KMS-11 (cell line): ENCODE measurements around the gene GALNT2.

Source experiments
- H2AFZ ChIP-seq: fragments of 200-600 bp; sonication (generic); 2 replicates; pipeline ENCODE4 v1.6.1; 2016; ENCODE audit warnings: antibody characterized with exemption, mixed run types, low read depth
- H3K27ac ChIP-seq: fragments of 200-600 bp; sonication (generic); 2 replicates; pipeline ENCODE4 v1.6.1; 2016; ENCODE audit warnings: mild to moderate bottlenecking, mixed run types
- H3K27me3 ChIP-seq: fragments of 200-600 bp; sonication (generic); 2 replicates; pipeline ENCODE4 v1.6.1; 2017; ENCODE audit warnings: mild to moderate bottlenecking, low read depth, mixed run types, moderate library complexity; ENCODE audit not compliant: insufficient read depth
- H3K36me3 ChIP-seq: fragments of 200-600 bp; sonication (generic); 2 replicates; pipeline ENCODE4 v1.6.1; 2017; ENCODE audit warnings: mild to moderate bottlenecking, mixed run types; ENCODE audit not compliant: insufficient read depth
- H3K4me1 ChIP-seq: fragments of 200-600 bp; sonication (generic); 2 replicates; pipeline ENCODE4 v1.6.1; 2016; ENCODE audit warnings: mild to moderate bottlenecking, low read depth, mixed run types; ENCODE audit not compliant: poor library complexity, severe bottlenecking
- H3K4me2 ChIP-seq: fragments of 200-600 bp; sonication (generic); 2 replicates; pipeline ENCODE4 v1.7.0; 2016; ENCODE audit warnings: mild to moderate bottlenecking, mixed run types
- H3K4me3 ChIP-seq: fragments of 200-600 bp; sonication (generic); IDR thresholded peaks from 2 replicates; pipeline ENCODE4 v1.6.1; 2017; ENCODE audit warnings: low read depth, low read length, mixed read lengths; ENCODE audit not compliant: insufficient read depth
- H3K79me2 ChIP-seq: fragments of 200-600 bp; sonication (generic); 2 replicates; pipeline ENCODE4 v1.6.1; 2016; ENCODE audit warnings: low read depth, mixed run types; ENCODE audit not compliant: insufficient read depth
- H3K9ac ChIP-seq: fragments of 200-600 bp; sonication (generic); 2 replicates; pipeline ENCODE4 v1.6.1; 2016; ENCODE audit warnings: mild to moderate bottlenecking, mixed run types
- H4K20me1 ChIP-seq: fragments of 200-600 bp; sonication (generic); 2 replicates; pipeline ENCODE4 v1.6.1; 2016; ENCODE audit warnings: mild to moderate bottlenecking, mixed run types; ENCODE audit not compliant: insufficient read depth
- TF ChIP-seq, protein P1 (sequence below): fragments of 200-600 bp; sonication (generic); conservative IDR thresholded peaks from 2 replicates; pipeline ENCODE4 v1.6.1; 2017; ENCODE audit warnings: low read depth, mild to moderate bottlenecking, antibody characterized with exemption, low read length, moderate library complexity, mixed read lengths

GALNT2 gene

DNA sequence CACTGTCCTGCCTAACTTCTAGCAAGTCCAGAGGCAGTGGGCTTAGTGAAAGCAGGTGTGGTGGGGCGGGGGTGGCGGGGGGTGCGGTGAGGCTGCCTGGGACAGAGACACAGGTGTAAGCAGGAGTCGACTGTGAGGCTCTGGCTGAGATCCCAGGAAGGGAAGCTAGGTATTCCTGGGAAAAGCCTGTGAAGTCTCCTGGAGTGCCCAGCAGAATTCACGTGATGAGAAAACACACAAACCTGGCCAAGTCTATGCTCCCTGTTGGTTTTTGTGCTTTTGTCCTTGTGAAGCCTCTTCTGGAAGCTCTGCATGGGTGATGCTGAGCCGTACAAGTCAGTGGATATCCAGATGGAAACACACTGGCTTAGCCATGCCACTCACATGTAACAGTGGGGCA lies 5.3 kb downstream of the GALNT2 start:
- H3K79me2 ChIP-seq = peaks cover 100% of the 10 kb centered on the region
- no peak overlapping the region; the same call in 1 of the 2 replicates for H3K4me2 ChIP-seq
- peaks cover 51% of the 10 kb centered on the region for H4K20me1 ChIP-seq
- H3K36me3 ChIP-seq = no peaks in the 10 kb centered on the region
- H3K9ac ChIP-seq = no peak overlapping the region
- H3K27ac ChIP-seq = no peak overlapping the region
- H3K27me3 ChIP-seq = no peaks in the 10 kb centered on the region
- H3K4me1 ChIP-seq = peaks cover 77% of the 10 kb centered on the region
- no peak overlapping the region for H2AFZ ChIP-seq
- TF ChIP-seq, protein P1, sequence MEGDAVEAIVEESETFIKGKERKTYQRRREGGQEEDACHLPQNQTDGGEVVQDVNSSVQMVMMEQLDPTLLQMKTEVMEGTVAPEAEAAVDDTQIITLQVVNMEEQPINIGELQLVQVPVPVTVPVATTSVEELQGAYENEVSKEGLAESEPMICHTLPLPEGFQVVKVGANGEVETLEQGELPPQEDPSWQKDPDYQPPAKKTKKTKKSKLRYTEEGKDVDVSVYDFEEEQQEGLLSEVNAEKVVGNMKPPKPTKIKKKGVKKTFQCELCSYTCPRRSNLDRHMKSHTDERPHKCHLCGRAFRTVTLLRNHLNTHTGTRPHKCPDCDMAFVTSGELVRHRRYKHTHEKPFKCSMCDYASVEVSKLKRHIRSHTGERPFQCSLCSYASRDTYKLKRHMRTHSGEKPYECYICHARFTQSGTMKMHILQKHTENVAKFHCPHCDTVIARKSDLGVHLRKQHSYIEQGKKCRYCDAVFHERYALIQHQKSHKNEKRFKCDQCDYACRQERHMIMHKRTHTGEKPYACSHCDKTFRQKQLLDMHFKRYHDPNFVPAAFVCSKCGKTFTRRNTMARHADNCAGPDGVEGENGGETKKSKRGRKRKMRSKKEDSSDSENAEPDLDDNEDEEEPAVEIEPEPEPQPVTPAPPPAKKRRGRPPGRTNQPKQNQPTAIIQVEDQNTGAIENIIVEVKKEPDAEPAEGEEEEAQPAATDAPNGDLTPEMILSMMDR = no peak
- no peak overlapping the region for H3K4me3 ChIP-seq

DNA sequence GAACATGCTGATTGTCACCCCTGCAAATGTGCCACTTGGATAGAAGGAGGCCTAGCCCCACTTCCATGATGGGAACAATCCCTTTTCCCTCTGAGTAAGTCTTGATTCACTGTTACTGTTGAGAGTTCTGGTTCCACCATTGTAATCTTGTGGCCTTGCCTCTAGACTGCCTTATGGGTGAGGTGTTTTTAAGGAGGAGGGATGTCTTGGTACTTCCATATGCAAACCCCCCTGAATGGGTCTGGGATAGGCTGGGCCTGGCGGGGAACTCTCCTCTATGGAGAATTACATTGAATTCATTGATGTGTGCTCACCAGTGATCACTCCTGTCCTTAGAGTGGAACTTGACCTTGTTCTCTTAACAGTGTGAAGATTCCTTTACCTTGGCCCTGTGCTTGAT lies 5.8 kb downstream of the GALNT2 start:
- peaks cover 100% of the 10 kb centered on the region for H3K79me2 ChIP-seq
- TF ChIP-seq, protein P1 = no peak
- no peaks in the 10 kb centered on the region for H3K36me3 ChIP-seq
- H2AFZ ChIP-seq = no peak overlapping the region
- H3K27me3 ChIP-seq = no peaks in the 10 kb centered on the region
- no peak overlapping the region for H3K9ac ChIP-seq
- H3K27ac ChIP-seq = peak overlapping the region; percentile 11; the same call in 1 of the 2 replicates
- peak overlapping the region; percentile 39; the same call in 1 of the 2 replicates for H3K4me2 ChIP-seq
- peaks cover 51% of the 10 kb centered on the region for H4K20me1 ChIP-seq
- H3K4me1 ChIP-seq = peaks cover 77% of the 10 kb centered on the region
- H3K4me3 ChIP-seq = no peak overlapping the region

DNA sequence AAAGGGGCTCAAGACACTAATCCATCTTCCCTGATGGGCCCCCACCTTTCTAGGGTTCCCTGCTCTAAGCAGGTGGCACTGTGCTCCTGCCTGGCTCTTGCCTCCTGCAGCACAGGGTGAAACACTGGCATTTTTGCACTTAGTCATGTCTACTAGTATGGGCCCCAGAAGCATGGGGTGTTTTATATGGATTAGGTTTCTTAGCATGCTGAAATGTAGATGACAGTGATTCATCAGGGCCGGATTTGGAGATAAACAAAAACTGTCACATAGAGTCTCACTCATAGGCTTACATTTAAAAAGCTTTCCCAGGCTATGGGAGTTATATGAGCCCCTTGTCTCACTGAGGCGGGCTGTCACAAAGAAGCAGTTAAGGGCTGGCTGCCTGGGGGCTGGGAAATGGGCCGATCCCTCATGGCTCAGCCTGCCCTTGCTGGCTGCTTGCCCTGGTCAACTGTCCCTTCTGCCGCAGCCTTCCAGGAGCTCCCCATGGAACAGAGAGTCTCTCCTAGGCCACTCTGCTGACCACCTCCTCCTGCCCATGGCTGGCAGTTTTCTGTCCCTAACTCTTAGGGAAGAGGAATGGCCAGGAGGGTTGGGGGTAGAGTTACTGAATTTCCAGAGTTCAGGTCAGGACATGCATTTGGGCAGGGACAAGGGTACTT lies 6.5 kb downstream of the GALNT2 start:
- no peaks in the 10 kb centered on the region for H3K27me3 ChIP-seq
- H3K4me3 ChIP-seq = no peak overlapping the region
- H4K20me1 ChIP-seq = peaks cover 51% of the 10 kb centered on the region
- peak overlapping the region; percentile 11; the same call in 1 of the 2 replicates for H3K27ac ChIP-seq
- H3K4me1 ChIP-seq = peaks cover 77% of the 10 kb centered on the region
- H3K79me2 ChIP-seq = peaks cover 100% of the 10 kb centered on the region
- no peaks in the 10 kb centered on the region for H3K36me3 ChIP-seq
- no peak overlapping the region for H2AFZ ChIP-seq
- H3K9ac ChIP-seq = no peak overlapping the region; the same call in 1 of the 2 replicates
- peak overlapping the region; percentile 39 for H3K4me2 ChIP-seq
- TF ChIP-seq, protein P1 = no peak

DNA sequence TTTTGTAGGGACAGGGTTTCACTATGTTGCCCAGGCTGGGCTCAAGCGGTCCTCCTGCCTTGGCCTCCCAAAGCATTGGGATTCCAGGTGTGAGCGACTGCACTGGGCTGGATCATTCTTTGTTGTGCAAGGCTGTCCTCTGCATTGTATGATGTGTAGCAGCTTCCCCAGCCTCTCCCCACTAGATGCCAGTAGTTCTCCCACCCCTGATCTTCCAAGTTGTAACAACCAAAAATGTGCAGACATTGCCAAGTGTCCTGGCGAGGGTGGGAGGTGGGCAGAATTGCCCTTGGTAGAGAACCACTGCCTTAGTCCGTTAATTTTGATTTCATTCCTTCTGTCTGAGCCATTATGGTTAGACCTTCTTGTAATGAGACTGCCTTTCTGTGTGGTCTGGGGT lies 7.2 kb downstream of the GALNT2 start:
- Histone ChIP-seq H3K27me3 (no peaks in the 10 kb centered on the region), H3K4me2 (peak overlapping the region; percentile 39), H3K9ac (no peak overlapping the region; the same call in 1 of the 2 replicates), H2AFZ (no peak overlapping the region), H3K4me1 (peaks cover 83% of the 10 kb centered on the region), H4K20me1 (peaks cover 53% of the 10 kb centered on the region), H3K4me3 (no peak overlapping the region), H3K36me3 (no peaks in the 10 kb centered on the region), H3K27ac (peak overlapping the region; percentile 11; the same call in 1 of the 2 replicates), H3K79me2 (peaks cover 100% of the 10 kb centered on the region)
- TF ChIP-seq, protein P1 = no peak
